Stimulated activated CD8-positive, alpha-beta memory T cell treated with anti-CD3 and anti-CD28 coated beads, Interleukin-7, amount 100 ng/mL, for 48 hours (primary cell): ENCODE data around the gene SDCBP2.
"Not testable (repeated sequence)": the region's sequence is repeated elsewhere in the genome, so short reads cannot be mapped to it uniquely, and the experiment has no call there.

Experiments used
- DNase-seq, 2 donors: peaks; one replicate each; pipeline ENCODE4 v3.0.0-alpha.2; 2020; ENCODE audit warnings: low read depth in 1 of 2; ENCODE audit errors: extremely low read depth in 1 of 2

Gene SDCBP2

GRCh38 chr20:1360094-1360846 is 31.3 kb upstream of the SDCBP2 start:
- DNase-seq: no peak

- no peak for DNase-seq
These were observed 29.2 kb upstream of the SDCBP2 start for GRCh38 chr20:1357921-1358671.

- DNase-seq: no peak
These were observed 25.0 kb upstream of the SDCBP2 start for GRCh38 chr20:1353956-1354355.

- no peak for DNase-seq
These were observed 17.5 kb upstream of the SDCBP2 start for GRCh38 chr20:1346315-1346969.

- DNase-seq: no peak
These were observed 16.8 kb upstream of the SDCBP2 start for GRCh38 chr20:1345756-1346093.

GRCh38 chr20:1345030-1345755 is 16.3 kb upstream of the SDCBP2 start:
- no peak for DNase-seq

- not testable (repeated sequence) for DNase-seq
These were observed 14.6 kb upstream of the SDCBP2 start for GRCh38 chr20:1343446-1344124.

GRCh38 chr20:1341561-1342265 is 12.8 kb upstream of the SDCBP2 start:
- no peak for DNase-seq

GRCh38 chr20:1338801-1339200 is 9.9 kb upstream of the SDCBP2 start:
- no peak for DNase-seq

GRCh38 chr20:1338096-1338495 is 9.2 kb upstream of the SDCBP2 start:
- no peak for DNase-seq

GRCh38 chr20:1337441-1337840 is 8.5 kb upstream of the SDCBP2 start:
- DNase-seq: no peak

GRCh38 chr20:1336699-1337367 is 7.9 kb upstream of the SDCBP2 start:
- DNase-seq: no peak

- DNase-seq: no peak
These were observed 7.2 kb upstream of the SDCBP2 start for GRCh38 chr20:1335961-1336698.

GRCh38 chr20:1334761-1335160 is 5.8 kb upstream of the SDCBP2 start:
- DNase-seq: no peak

- DNase-seq: no peak
These were observed 5.4 kb upstream of the SDCBP2 start for GRCh38 chr20:1334370-1334731.

GRCh38 chr20:1333462-1334369 is 4.8 kb upstream of the SDCBP2 start:
- no peak for DNase-seq

- DNase-seq: no peak
These were observed 3.9 kb upstream of the SDCBP2 start for GRCh38 chr20:1332749-1333300.
